ENCODE measurements around the gene SPPL3.

SPPL3 gene

GRCh38 chr12:120767071-120768024 lies 136.8 kb downstream of the SPPL3 start:
- DNase-seq = no peak

DNA sequence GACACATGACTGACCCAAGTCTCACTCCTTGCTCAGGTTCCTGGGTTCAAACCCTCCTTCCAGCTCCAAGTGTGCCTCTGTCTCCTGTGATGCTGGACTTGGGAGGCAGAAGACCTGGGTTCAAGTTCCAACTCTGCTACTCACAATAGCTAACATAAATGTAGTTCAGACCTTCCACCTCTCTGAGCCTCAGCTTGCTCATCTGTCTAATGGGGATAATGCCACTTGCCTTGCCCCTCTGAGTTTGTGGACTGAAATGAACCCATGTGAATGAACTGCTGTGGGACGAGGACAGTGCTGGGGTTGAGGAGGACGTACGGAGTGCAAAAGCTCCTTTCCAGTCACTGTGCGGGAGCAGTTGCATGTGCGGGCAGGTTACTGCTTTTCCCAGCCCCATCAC lies 137.6 kb downstream of the SPPL3 start:
- no peak for DNase-seq

- DNase-seq = no peak
These were observed 139.3 kb downstream of the SPPL3 start for GRCh38 chr12:120764816-120765215.

DNA sequence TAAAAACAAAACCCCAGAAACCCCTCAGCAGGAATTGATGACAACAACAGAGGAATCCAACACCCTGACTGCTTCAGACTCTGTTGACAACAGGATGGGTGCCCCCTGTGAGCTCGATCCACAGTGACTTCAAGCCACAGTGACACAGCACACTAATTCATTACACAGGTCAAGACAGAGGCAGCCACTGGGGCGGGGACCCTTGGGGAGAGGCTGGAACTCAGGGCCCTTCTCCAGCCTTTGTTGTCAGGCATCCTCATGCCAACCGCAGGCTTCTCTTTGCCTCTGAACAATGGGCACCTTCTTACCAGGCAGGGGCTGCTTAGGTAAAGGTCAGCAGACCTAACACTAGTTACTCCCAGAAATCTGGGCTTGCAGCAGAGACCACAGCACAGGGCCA lies 140.9 kb downstream of the SPPL3 start:
- no peak for DNase-seq

DNA sequence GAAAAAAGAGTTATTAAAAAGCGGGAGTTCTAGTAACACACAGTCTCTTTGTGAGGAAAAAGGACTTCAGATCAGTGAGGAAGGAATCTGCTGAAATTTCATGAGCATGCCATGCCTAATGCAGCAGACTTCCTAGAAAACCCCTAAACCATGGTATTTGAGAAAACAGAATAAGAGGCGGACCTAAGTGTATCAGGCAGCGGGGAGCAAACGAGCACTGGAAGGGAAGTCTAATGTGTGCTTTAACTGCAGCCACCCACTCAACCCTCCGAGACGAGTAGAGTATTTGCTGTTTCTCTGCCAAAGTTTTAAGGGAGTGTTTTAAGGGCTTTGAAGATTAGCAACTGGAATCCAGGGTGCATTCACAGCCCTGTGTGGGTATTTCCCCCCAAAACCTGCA lies 142.1 kb downstream of the SPPL3 start:
- DNase-seq = no peak

DNA sequence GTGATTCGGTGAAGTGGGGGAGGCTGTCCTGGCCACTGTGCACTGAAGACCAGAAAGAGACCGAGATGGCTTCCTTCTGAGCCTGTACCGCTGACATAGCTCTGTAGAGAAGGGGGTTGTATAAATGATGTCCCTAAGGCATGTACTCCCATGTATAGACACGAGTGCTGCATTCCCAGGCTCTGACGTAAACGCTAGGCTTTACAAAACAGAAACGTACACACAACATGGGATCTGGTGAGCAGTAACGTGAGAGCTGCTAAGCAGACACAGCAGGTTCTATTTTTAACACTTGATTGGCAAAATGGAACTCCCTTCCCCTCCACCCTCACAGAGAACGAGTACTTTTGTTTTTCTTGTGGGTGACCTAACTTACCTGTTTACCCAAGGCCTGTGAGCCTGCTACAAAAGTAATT lies 142.6 kb downstream of the SPPL3 start:
- DNase-seq = no peak

- no peak for DNase-seq
These were observed 143.6 kb downstream of the SPPL3 start for GRCh38 chr12:120760349-120761254.

GRCh38 chr12:120759591-120760348 lies 144.4 kb downstream of the SPPL3 start:
- peak; percentile 96 for DNase-seq

GRCh38 chr12:120758798-120759590 lies 145.2 kb downstream of the SPPL3 start:
- DNase-seq = no peak

- DNase-seq = no peak
These were observed 146.2 kb downstream of the SPPL3 start for GRCh38 chr12:120757949-120758348.

DNA sequence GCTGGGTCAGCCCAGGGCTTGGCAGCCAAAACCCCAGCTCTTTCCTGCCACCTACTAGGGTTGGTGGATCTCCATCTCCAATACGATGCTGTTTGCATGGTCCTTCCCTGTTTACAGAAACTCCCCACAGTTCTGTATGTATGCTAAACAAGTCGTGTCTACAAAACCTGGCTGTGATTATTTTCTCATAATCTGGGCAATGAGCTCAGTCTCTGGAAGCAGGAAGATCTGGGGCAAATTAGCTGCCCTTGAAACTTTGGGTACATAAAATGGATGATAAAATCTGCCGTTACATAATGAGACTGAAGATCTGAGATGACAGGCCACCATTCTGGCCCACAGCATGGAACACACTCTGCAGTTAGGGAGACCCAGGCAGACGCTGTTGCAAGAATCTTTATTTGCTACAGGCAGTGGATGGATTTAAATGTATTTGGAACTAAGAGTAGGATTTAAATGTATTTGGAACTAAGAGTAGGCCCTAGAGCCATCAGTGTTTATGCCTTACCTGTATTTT lies 146.9 kb downstream of the SPPL3 start:
- DNase-seq = no peak

DNA sequence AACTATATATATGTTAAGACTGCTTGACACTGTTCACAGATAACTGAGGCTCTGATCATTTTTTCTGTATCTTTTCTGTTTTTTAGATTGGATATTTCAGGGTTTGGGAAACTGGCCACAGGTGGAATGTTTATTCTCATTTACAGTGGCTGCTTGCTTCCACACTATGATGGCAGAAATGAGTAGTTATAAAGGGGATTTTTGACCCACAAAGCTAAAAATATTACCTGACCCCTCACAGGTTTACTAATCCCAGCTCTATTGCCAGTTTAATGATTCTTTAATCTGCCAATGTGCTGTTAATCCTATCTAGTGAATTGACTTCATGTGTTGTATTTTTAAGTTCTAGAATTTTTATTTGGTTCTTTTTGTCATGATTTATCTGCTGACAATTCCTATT lies 148.9 kb downstream of the SPPL3 start:
- DNase-seq = no peak

- DNase-seq = no peak
These were observed 149.4 kb downstream of the SPPL3 start for GRCh38 chr12:120754792-120755191.

- DNase-seq = no peak
These were observed 152.8 kb downstream of the SPPL3 start for GRCh38 chr12:120751389-120751788.

DNA sequence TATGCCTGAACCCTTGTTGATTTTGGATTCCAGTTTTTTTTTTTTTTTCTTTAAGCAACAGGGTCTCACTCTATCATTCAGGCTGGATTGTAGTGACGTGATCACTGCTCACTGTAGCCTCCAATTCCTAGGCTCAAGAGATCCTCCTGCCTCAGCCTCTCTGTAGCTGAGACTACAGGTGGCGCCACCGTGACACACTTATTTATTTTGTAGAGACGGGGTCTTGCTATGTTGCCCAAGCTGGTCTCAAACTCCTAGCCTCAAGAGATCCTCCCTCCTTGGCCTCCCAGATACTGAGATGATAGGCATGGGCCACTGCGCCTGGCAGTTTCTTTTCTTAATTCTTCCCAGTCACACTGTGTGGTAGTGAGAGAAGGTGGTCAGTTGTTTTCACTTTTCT lies 153.4 kb downstream of the SPPL3 start:
- DNase-seq = no peak

DNA sequence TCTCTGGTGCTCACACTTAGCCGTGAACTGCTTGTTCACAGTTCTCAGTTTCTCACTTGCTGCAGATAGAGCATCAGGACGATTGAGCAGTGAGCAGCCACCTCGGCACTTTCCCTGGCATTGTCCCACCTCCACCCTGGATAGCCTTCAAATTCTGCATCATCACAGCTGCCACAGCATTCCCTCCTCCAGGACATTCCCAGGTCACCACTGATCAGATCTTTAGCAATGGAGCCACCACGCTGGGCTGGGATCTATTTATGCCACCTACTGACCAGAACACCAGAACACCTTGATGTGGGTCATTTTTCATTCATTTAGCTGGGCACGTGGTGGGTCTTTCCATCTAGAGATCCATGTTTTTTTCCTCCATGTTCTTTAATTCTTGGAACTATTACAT lies 154.9 kb downstream of the SPPL3 start:
- DNase-seq = no peak

GRCh38 chr12:120748242-120748641 lies 155.9 kb downstream of the SPPL3 start:
- DNase-seq = no peak

- DNase-seq = no peak
These were observed 159.2 kb downstream of the SPPL3 start for GRCh38 chr12:120744922-120745493.

- DNase-seq = no peak
These were observed 162.4 kb downstream of the SPPL3 start for GRCh38 chr12:120741476-120742421.

- DNase-seq = no peak
These were observed 163.3 kb downstream of the SPPL3 start for GRCh38 chr12:120740871-120741270.
